NOMO-1 treated with DMSO at 0.1 percent for 48 hours (cell line): ENCODE results near the gene PPFIBP1.
A peak's percentile ranks its signal among the peaks of the same experiment; 100 is the strongest.
"Not testable (repeated sequence)": the region's sequence is repeated elsewhere in the genome, so short reads cannot be mapped to it uniquely, and the experiment has no call there.

Experiments used
- DNase-seq: peaks from one replicate; lab custom pipeline; 2025; ENCODE audit not compliant: unreplicated experiment; lab: John Stamatoyannopoulos, UW

Gene PPFIBP1

GRCh38 chr12:27541031-27541719 lies 17.2 kb downstream of the PPFIBP1 start:
- DNase-seq: no peak

- DNase-seq: no peak
These were observed 18.6 kb downstream of the PPFIBP1 start for GRCh38 chr12:27542628-27543027.

DNA sequence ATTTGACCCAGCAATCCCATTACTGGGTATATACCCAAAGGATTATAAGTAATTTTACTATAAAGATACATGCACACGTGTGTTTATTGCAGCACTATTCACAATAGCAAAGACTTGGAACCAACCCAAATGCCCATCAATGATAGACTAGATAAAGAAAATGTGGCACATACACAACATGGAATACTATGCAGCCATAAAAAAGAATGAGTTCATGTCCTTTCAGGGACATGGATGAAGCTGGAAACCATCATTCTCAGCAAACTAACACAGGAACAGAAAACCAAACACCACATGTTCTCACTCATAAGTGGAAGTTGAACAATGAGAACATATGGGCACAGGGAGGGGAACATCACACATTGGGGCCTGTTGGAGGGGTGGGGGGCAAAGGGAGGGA lies 20.9 kb downstream of the PPFIBP1 start:
- DNase-seq: not testable (repeated sequence)

DNA sequence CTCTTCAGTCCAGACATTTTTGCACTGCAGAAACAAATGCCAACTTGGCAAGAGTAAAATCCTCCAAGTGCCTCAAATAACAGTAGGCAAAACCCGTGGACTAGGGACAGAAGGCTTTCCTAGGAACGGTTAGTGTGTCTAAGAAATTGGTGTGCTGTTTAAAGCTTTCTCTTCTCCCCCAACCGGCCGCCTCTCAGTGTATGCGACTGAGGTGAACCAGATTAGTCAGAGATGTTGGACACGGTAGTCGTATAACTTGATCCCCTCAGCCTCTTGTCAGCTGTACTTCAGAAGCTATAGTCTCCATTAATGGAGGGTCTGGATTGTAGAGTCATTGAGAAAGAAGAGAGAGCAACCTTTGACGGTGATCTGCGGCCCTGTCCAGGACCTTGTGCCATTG lies 21.7 kb downstream of the PPFIBP1 start:
- no peak for DNase-seq

DNA sequence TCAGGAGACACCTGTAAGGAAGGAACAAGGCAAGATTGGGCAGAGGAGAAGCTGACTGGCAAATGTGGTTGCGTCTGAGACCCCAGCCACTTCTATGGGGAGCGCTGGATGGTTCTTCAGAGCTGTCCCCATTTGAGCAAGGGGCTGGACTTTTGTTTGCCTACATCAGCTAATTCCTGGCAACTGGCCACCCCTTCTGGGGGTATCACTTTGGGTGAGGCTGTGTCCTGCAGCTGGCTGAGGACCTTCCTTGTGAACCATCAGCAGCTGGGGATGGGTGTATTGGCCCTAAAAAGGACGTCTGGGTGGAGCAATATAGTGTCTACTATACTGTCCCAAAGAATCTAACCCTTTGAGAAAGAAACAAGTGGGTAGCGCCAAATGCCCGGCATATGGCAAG lies 23.6 kb downstream of the PPFIBP1 start:
- DNase-seq: no peak

DNA sequence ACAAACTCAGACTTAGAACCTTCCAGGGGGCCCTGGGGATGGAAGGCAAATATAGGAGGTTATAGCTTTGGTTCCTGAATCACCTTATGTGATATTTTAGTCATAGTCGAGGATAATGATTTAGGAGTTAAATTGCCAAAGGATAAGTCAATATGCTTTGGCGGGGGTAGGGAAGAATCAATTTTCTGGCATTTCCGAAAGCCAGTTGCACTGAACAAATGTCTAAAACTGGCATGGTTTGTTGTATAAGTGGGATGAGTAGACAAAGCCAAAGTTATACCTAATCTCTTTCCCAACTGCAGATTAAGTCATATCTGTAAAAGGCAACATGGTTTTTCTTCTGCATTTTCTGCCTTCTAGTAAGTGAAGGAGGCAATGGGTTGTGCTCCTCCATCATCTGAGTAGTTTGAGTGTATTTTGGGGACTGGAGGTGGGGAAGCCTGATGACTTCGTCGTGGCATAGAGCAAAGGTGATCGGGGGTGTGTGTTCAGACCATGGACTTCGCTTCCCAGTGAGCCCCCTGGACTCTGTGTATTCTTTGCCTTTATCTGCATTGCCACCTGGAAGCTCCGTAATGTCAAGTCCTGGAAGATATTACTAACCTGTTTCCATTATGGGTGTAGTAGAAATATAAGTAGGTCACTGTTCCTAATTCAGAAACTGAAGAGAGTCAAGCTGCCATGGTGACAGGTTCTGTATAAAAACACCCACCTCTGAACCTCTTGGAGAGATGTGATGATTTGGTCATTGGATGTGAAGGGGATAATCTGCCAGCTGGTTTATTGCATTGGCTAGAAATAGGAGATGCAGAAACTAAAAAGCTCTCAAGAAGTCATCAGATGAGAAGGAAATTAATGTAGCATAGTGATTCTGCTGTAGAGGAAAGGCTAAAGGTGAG lies 24.5 kb downstream of the PPFIBP1 start:
- no peak for DNase-seq

DNA sequence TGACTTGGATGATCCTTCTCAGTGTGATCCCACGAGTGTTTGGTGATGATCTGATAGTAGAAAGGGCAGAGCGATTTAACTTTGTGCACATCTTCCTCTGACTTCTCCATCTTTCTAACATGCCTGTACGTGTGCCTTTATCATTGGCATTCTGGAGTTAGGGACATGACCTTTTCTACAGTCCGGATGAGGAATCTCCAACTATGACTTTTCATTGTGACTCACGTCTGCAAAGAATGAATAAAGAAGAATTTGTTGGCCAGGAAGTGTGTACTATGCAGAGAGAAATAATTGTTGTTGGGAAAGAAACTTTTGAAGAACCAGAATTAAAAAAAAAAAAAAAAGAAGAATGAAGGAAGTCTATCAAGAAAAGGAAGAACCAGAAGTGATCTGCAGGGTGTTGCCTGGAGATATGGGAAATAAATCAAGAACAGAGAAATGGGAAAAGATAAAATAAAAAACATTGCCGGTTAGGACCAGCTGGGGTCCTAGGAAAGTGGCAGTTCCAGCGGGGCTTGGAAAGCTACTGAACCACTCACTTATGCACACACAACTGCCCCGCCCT lies 25.3 kb downstream of the PPFIBP1 start:
- DNase-seq: peak; percentile 55

DNA sequence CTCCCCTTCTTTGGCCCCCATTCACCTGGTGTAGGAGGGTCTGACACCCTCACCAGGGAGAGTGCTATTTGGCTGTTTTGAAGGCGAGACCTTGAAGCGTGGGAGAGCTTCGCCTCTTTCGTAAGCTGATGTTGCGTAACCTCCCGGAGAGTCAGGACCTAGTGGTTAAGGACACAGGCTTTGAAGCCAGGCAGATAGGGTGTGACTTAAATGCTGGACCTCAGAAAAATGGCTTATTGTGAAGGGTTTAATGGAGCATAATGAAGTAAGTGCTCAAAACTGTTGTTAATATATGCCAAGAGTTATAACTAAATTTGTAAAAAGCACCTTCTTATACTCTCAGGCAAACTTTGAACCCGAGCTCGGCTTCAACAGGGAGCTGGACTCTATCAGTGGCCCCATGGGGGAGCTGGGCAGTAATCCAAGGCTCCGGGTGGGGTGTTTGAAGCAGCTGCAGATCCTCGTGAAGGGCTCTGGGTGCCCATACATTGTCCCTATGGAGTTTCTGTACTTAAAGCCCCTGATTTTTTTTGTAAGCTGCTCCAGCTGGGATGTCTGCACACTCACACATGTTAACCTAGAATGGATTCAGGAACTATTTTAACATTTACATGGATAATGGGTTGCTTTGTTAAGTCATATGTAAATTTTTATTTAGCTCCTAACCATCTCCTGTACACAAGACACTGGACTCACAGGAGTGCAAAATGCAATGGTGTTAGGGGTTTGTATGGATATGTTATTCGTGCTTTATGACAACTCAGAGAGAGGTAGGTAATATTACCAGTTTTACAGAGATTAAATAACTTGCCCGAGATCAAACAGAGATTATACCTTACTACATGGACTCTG lies 26.0 kb downstream of the PPFIBP1 start:
- DNase-seq: peak; percentile 82

DNA sequence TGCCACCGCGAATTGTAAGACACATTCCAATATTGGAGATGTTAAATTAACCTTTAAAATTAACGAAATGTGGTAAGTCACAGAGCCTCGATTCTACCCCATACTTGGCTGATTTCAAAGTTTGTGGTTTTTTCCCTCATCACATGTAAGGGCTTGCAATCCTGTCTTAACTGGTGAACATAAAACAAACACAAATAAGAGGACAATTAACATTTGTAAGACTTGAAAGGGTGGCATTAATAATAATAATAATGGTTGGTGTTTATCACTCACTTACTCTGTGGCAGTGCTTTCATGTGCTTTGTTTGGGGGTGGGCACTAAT lies 26.6 kb downstream of the PPFIBP1 start:
- DNase-seq: no peak

DNA sequence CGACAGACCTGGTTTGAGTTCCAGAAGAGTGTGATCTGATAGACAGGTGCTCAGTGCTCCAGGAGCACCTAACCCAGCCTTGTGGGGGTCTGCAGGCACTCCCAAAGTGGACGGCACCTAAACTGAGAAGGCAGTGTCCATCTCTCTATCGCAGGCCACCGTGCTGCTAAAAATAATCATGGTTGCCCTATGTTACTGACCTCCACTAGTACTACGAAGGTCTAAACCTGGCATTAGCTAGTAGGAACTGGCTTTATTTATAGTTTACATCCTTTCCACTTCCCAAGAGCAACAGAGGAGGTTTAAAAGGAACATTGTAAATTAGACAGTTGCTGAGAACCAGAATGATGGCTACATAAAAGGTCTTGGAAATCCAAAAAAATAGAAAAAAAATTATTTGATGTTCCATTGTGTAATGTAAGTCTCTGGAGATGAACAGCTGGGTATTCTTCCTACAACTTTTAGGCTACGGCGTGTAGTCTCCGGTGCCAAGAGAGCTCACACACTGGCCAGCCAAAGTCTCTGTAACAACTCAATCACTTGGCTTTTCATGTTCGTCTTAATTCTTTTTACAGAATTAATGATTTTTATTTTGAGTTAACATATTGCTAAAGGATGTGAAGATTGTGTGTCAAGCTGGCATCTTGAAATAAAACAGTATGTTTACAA lies 27.3 kb downstream of the PPFIBP1 start:
- no peak for DNase-seq

DNA sequence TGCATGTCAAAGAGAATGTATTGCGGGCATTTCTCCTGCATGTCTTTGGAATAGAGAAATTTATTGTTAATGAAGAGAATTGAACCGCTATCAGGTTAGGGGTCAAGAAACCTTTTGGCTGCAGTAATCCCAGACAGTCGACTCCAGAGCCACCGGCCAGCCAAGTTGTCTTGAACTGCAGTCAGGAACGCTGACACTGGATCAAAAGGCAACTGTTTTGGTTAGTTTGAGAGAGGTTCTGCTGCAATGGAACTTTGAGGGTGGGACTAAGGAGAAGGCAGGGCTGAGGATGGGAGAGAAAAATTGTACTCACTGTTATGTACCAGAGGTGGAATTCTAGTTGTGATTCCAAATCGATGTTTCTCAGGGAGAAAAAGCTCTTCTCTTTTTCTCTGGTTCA lies 28.2 kb downstream of the PPFIBP1 start:
- no peak for DNase-seq

DNA sequence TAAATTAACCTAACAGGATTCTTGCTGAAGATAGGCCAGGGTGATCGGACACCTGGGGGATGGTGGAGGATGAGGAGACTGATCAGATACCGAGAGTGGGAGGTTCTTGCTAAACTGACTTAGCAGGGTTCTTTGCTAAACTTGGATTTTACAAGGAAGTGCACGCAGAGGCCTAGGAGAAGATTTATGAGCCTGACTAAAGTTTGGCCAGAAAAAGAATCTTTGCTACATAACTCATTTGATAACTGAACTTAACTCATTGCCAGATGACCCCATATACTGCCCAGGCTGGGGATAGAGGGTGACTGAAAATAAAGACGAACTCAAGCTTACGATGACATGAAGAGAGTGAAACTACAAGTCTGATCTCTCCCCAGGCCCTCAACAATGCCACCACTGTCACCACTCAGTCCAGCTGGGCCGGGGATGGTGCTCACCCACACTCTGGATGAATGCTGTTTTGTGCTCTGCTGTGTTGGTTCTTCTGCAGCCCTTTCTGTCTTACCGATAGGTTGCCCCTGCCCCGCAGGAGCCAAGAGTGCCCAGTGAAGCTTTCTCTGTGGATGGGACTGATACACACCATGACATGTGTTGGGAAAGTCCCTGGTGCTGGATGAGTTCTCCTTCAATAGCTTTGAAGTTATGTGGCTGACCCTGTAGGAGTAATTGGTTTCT lies 29.0 kb downstream of the PPFIBP1 start:
- DNase-seq: peak; percentile 69

DNA sequence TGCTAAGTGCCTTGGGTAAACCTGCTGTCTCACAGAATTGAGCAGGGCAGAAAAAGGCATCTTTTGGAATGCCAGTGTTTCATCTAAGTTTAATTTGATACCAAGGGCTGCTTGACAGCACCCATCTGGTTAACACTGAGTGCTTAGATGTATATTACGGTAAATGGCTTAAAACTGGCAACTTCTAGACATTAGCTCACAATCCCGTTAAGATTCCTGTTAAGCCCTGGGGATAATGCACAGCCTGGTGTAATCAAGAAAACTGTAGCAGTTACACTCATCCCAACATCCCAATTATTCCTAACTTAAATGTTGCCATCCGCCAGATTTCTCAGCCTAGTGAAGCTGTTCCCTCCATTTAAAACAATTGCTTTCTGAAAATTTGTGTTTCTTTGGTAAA lies 29.9 kb downstream of the PPFIBP1 start:
- no peak for DNase-seq

DNA sequence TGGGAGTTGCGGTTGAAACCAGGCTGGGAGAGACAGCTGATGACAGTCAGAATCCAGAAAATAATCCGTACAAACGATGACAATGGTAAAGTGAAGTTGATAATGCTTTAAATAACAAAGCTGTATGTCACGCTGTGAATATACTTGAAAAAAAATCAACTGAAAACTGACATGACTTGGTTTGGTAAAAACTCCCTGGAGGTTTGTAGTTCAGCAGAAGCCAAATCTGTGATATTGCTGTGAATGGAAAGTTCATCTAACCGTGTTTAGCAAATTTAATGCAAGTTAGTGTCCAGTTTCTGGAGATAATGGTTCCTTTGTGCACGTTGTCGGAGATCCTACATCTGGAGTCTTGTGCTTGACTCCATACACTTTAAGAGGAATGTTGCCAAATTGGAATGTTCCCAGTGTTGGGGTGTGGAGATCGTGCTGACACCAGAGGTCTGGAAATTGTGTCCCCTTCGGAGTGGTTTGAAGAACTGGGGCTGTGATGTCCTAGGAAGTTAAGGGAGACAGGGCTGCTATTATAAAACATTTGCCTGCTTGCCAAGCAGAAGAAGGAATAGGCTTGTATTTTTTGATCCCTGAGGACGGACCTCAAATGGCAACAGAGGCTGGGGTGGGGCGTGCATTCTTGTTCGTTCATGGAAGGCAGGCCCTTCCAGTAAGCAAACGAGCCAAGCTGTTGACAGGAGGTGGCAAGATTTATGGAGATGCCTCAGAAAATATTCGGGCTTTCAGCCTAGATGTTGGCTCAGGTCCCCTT lies 30.6 kb downstream of the PPFIBP1 start:
- DNase-seq: no peak

DNA sequence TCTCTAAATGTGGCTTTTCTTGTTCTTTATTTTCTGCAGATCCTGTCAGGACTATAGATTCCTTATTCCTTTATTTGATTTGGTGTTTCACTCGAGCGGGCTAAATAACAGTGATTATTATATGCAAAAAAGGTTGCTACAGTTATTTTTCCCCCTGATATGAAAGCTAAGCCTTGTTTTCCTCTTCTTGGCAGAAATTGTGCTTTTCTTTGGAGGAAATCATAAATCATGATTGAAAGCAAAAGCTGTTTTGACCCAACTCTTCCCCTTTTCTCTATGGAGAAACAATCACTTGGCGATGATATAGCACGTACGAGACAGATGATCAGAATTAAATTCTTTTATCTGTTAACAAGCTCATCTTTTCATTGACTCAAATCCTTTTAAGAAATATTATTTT lies 31.4 kb downstream of the PPFIBP1 start:
- peak; percentile 73 for DNase-seq

DNA sequence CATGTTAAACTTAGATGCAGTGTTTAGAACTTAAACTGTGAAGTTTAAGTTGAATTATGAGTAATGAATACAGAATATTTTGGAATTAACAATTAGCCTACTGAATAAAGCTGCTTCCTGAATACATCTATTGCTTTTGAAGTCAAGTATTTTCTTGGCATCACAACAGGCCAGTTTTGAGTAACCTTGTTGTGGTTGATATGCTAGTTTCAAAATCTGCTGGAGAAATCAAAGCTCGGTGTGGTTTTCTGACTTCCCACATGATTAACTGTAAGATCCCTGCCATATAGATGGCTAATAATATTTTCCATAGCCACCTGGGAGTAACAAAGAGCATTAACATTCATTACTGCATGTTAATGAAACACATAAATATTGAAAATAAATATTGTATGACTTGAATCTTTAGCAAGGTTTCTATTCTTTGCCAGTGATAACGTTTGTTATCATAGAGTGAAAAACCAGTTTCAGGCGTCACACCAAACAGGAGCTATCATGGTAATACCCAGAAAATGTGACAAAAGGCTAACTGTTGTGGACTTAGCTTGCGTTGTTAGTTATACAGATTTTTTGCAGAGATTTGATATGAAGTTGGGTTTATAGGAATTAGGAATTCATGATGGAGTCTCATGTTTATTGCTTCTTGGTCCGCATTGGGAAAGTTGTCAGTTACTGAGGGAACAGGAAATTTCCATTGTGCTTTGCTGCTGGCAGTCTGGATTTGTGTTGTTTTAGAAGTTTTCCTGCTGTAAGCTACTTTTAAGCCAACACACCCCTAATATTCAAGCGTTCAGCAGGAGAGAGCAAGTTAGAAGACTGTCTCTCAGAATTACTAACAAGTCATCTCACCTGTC lies 32.1 kb downstream of the PPFIBP1 start:
- peak; percentile 30 for DNase-seq

DNA sequence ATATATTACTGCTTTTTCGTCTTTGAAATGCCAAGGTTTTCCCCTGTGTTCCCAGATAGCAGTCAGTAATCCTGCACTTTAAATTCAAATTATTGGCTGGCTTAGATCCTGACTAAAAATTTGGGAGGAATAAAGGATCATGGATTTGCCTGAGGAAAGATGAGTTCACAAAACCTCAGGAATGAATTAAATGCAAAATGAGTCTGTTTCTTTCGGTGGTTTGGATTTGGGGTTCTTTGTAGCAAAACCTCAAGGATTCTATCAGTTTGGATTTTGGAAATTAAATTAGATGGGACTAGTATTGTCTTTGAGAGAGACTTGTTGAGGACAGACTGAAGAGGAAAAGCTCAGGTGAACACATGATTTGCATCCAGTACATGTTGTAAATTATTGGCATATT lies 36.1 kb downstream of the PPFIBP1 start:
- no peak for DNase-seq

- DNase-seq: no peak
These were observed 37.7 kb downstream of the PPFIBP1 start for GRCh38 chr12:27561535-27562350.
